VCaP (cell line): ENCODE results near the gene OXCT1.
"Not testable (repeated sequence)": the region's sequence is repeated elsewhere in the genome, so short reads cannot be mapped to it uniquely, and the experiment has no call there.

Experiments used
- H3K27ac ChIP-seq: fragments of 450-650 bp; 2 replicates; pipeline ENCODE4 v1.5.1; 2017
- TF ChIP-seq, protein P1 (sequence below): fragments of 450-650 bp; conservative IDR thresholded peaks from 2 replicates; pipeline ENCODE4 v1.5.1; 2017; ENCODE audit warnings: mild to moderate bottlenecking, moderate library complexity

The OXCT1 gene

DNA sequence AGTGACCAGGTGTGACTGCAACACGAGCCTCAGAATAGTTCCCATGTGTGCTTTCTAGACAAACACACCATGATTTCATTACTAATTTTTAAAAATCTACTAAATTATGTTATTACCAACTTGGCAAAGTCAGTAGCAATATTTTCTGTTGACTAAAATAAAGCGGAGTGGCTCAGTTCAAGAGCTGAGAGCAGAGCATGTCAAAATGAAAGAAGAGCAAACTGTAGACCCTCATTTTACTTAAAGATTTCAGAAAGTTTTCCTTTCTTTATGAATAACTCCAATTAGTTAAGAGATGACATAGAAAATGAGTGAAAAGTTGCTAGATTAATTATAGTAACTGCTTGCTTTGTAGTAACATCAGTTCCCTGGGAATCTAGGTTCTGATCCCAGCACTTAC is 17.9 kb downstream of the OXCT1 start:
- TF ChIP-seq, protein P1, sequence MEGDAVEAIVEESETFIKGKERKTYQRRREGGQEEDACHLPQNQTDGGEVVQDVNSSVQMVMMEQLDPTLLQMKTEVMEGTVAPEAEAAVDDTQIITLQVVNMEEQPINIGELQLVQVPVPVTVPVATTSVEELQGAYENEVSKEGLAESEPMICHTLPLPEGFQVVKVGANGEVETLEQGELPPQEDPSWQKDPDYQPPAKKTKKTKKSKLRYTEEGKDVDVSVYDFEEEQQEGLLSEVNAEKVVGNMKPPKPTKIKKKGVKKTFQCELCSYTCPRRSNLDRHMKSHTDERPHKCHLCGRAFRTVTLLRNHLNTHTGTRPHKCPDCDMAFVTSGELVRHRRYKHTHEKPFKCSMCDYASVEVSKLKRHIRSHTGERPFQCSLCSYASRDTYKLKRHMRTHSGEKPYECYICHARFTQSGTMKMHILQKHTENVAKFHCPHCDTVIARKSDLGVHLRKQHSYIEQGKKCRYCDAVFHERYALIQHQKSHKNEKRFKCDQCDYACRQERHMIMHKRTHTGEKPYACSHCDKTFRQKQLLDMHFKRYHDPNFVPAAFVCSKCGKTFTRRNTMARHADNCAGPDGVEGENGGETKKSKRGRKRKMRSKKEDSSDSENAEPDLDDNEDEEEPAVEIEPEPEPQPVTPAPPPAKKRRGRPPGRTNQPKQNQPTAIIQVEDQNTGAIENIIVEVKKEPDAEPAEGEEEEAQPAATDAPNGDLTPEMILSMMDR = no peak

DNA sequence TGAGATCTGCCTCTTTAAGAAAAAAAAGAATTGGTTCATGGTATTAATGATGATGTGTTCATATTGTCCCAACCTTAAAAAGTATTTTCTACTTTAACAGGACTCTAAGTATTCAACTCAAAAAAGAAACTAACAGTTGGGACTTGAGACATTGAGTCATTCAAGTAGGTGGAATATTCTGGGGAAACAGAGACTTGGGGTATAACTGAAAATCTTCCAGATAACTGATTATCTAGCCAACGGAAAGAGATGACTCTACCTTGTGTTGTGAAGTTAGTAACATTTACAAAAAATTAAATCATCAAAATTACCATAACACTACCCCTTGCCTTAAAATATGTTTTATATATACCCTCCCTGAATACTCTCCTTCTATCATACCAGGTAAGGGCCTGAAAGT is 19.1 kb downstream of the OXCT1 start:
- H3K27ac ChIP-seq = no peak overlapping the region
- TF ChIP-seq, protein P1 = no peak

More for the DNA sequence above, 17.9 kb downstream of the OXCT1 start:
- no peak overlapping the region for H3K27ac ChIP-seq

DNA sequence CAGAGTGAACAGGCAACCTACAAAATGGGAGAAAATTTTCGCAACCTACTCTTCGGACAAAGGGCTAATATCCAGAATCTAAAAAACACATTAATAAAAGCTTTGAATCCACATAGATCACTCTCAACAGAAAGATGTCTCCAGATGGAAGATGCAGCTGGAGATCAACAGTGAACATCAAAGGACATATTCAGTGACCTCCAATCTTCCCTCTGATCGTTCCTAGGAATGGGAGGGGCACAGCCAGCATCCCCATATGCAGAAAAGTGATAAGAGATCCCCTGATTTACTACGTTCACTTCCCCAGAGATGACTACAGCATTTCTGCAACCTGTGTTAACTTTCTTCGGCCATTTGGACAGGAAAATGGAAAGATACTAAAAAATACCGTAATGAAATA is 21.2 kb downstream of the OXCT1 start:
- TF ChIP-seq, protein P1 = no peak
- H3K27ac ChIP-seq = no peak overlapping the region

DNA sequence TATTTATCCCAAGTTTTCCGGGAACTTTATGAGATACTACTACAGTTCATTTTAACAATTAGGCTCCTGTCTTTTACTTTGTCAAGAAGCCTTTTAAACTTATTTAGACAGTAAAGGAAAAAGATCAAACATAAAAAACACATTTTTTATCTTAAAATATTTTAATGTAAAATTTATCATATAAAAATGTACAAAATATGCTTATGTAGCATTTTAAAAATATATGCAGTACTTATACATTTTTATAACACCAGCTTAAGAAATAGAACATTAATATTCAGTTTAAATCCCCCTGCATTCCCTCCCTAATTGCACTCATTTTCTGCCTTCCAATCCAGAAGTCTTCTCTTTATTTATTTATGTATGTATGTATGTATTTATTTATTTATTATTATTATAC is 24.5 kb downstream of the OXCT1 start:
- not testable (repeated sequence) for H3K27ac ChIP-seq

DNA sequence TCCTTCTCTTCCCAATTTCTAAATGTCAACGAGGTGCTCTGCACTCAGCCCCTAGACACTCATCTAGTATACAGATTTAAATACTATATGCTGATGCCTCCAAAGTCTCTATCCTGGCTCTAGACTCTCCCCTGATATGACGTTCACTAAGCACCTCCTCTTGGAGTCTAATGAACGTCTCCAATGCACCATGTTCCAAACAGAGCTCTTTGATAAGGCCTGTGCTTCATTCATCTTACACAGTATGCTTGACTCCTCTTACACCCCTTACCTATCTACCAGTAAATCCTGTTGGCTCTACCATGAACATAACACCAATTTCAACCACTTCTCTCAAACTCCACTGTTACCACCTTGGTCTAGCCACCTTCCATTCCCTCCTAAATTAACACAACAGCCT is 25.7 kb downstream of the OXCT1 start:
- H3K27ac ChIP-seq = no peak overlapping the region
- TF ChIP-seq, protein P1 = no peak

DNA sequence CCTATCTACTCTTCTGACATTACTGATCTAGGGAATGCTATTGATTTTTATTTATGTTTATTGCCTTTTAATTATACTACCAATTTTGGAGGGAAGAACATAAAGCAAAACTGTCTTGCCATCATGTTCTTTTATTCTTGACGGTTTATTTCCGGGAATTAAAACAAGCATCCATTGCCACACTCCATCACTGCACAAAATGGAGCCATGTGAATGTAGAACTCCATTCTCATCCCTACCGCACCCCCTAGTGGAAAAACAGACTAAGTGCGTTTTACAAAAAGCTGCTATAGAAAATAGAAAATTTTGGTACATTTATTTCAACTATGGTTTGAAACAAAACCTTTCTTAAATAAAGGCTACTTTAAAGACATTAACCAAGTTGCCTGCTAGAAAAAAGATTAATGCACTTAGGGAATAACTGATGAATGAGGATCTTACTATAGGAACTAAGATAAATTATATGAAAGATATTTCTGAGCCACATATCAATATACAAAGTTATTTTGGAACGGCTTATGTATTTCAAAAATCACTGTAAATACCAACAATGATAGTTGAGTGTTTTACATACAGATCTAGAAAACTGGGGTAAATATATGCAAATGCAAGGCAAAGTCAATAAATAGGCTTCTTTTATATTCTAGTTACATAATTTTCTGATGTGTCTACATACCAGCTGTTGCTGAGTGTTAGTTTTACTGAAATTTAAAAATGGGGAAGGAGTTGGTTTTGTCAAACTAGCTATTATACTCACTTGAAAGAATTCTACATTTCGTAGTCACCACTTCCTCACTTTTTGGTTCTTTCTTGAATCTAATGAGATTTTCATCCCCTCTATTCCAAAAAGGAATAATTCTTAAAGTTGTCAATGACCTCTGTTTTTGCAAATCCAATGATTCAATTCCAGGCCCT is 26.5 kb downstream of the OXCT1 start:
- TF ChIP-seq, protein P1 = peak; percentile 91
- H3K27ac ChIP-seq = no peak overlapping the region

DNA sequence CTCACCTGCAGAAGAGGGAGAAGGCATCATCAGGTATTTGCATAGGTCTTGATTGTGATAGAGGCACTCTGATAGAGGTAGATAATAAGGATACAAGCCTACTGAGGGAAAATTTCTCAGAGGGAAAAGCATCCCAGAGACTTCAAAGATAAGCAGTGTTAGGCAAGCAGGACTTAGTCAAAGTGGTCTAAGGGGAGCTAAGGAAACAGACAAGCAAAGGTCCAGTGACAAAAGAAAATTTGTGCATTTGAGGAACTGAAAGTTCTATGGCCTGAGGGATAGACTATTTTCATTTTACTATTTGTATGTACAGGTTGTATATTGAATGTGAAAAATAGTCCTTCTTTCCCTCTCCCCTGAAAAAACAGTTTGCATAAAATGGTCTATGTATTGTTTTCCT is 27.4 kb downstream of the OXCT1 start:
- no peak overlapping the region for H3K27ac ChIP-seq
- TF ChIP-seq, protein P1 = no peak

DNA sequence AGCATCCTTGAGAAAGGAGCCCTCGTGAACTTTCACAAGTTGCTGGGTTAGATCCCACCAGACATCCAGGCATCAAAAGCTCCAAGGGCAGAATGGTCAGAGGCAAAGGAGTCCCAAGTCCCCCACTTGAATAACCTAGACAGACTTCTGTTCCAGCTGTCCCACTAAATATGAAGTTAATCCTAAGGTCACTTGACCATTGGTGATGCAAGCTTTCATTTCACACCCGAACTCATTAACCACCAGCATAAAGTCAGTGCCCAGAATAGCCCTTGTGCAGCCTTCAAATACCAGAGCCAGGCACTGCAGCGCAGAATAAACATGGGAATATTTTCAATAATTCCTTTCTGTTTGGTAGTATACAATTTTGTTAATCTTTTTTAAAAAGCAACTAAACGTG is 28.9 kb downstream of the OXCT1 start:
- no peak overlapping the region for H3K27ac ChIP-seq
- TF ChIP-seq, protein P1 = no peak
